Skeletal muscle tissue (tissue), 4 donors: ENCODE measurements around the gene H1-8. TPM values are rescaled to one million over a fixed set of nuclear protein-coding genes. Genes with fewer than 3 reads are reported as not detected.

ENCODE experiments used
- H3K27ac ChIP-seq: one replicate; pipeline ENCODE4 v1.7.0; 2013; ENCODE audit warnings: mild to moderate bottlenecking, low read depth, low read length, inconsistent platforms
- H3K27me3 ChIP-seq, 3 donors: one replicate each; pipeline ENCODE4 v1.7.0; 2013; ENCODE audit warnings: low read length in 3 of 3; ENCODE audit not compliant: control insufficient read depth in 3 of 3, insufficient read depth in 3 of 3
- H3K36me3 ChIP-seq, 3 donors: one replicate each; pipeline ENCODE4 v1.7.0; 2013; ENCODE audit warnings: low read length in 3 of 3; ENCODE audit not compliant: control insufficient read depth in 3 of 3, insufficient read depth in 3 of 3
- H3K4me1 ChIP-seq, 3 donors: one replicate each; pipeline ENCODE4 v1.7.0; 2013; ENCODE audit warnings: low read length in 3 of 3, mild to moderate bottlenecking in 3 of 3; ENCODE audit not compliant: control insufficient read depth in 3 of 3, insufficient read depth in 3 of 3
- H3K4me3 ChIP-seq, 3 donors: one replicate each; pipeline ENCODE4 v1.7.0; 2013; ENCODE audit warnings: low read length in 3 of 3
- H3K9ac ChIP-seq, 3 donors: one replicate each; pipeline ENCODE4 v1.7.0; 2013; ENCODE audit warnings: low read length in 3 of 3, mild to moderate bottlenecking in 3 of 3, moderate library complexity in 2 of 3, low read depth in 1 of 3
- H3K9me3 ChIP-seq, 3 donors: one replicate each; pipeline ENCODE4 v1.7.0; 2013; ENCODE audit warnings: low read length in 3 of 3; ENCODE audit not compliant: control insufficient read depth in 3 of 3
- total RNA-seq: library from RNA; depleted of rRNA; stranded (reverse); fragments of >200 nt; gene quantifications from one replicate; pipeline ENCODE4 v1.2.3, GENCODE V29; 2014
- donor health status: Osteomylitis.

Gene H1-8
- total RNA-seq, 1 donor from 2014 or later = not detected

- Histone ChIP-seq H3K4me3 (no peak overlapping the region), H3K9me3 (no peaks in the 10 kb centered on the region), H3K27ac (peak overlapping the region; percentile 8), H3K36me3 (peaks cover 0 to 20% (median 5%) of the 10 kb centered on the region in 3 donors), H3K27me3 (no peaks in the 10 kb centered on the region), H3K4me1 (peaks cover 55 to 67% (median 64%) of the 10 kb centered on the region in 3 donors), H3K9ac (peak overlapping the region in 1 of 3 donors; percentile 9)
Observed at GRCh38 chr3:129502641-129503408, 40.1 kb upstream of the H1-8 start.

- peak overlapping the region; percentile 64 for H3K27ac ChIP-seq
- no peak overlapping the region for H3K9ac ChIP-seq
- no peaks in the 10 kb centered on the region for H3K27me3 ChIP-seq
- no peaks in the 10 kb centered on the region for H3K9me3 ChIP-seq
- peaks cover 57 to 67% (median 65%) of the 10 kb centered on the region in 3 donors for H3K4me1 ChIP-seq
- no peak overlapping the region for H3K4me3 ChIP-seq
- peaks cover 0 to 20% (median 5%) of the 10 kb centered on the region in 3 donors for H3K36me3 ChIP-seq
Observed at GRCh38 chr3:129503471-129504291, 39.3 kb upstream of the H1-8 start.

- Histone ChIP-seq H3K27ac (peak overlapping the region; percentile 64), H3K9ac (no peak overlapping the region), H3K4me3 (no peak overlapping the region), H3K4me1 (peaks cover 57 to 64% (median 60%) of the 10 kb centered on the region in 3 donors), H3K27me3 (no peaks in the 10 kb centered on the region), H3K9me3 (no peaks in the 10 kb centered on the region), H3K36me3 (peaks cover 0 to 20% (median 5%) of the 10 kb centered on the region in 3 donors)
Observed at GRCh38 chr3:129504471-129505100, 38.4 kb upstream of the H1-8 start.

GRCh38 chr3:129505341-129505740, 37.6 kb upstream of the H1-8 start:
- no peak overlapping the region for H3K4me3 ChIP-seq
- peak overlapping the region; percentile 64 for H3K27ac ChIP-seq
- H3K9ac ChIP-seq = no peak overlapping the region
- H3K36me3 ChIP-seq = peaks cover 0 to 16% (median 2%) of the 10 kb centered on the region in 3 donors
- peaks cover 60 to 61% (median 61%) of the 10 kb centered on the region in 3 donors for H3K4me1 ChIP-seq
- H3K9me3 ChIP-seq = no peaks in the 10 kb centered on the region
- no peaks in the 10 kb centered on the region for H3K27me3 ChIP-seq

- H3K27ac ChIP-seq = no peak overlapping the region
- H3K4me3 ChIP-seq = no peak overlapping the region
- no peak overlapping the region for H3K9ac ChIP-seq
- H3K27me3 ChIP-seq = no peaks in the 10 kb centered on the region
- H3K36me3 ChIP-seq = peaks cover 0 to 12% (median 2%) of the 10 kb centered on the region in 3 donors
- no peaks in the 10 kb centered on the region for H3K9me3 ChIP-seq
- peaks cover 54 to 61% (median 60%) of the 10 kb centered on the region in 3 donors for H3K4me1 ChIP-seq
Observed at GRCh38 chr3:129506231-129506742, 36.7 kb upstream of the H1-8 start.

GRCh38 chr3:129507181-129507831, 35.7 kb upstream of the H1-8 start:
- Histone ChIP-seq H3K9ac (no peak overlapping the region), H3K9me3 (no peaks in the 10 kb centered on the region), H3K4me1 (peaks cover 47 to 56% (median 52%) of the 10 kb centered on the region in 3 donors), H3K4me3 (no peak overlapping the region), H3K36me3 (peaks cover 0 to 15% (median 0%) of the 10 kb centered on the region in 3 donors), H3K27ac (peak overlapping the region; percentile 5), H3K27me3 (no peaks in the 10 kb centered on the region)

GRCh38 chr3:129512595-129512994, 30.4 kb upstream of the H1-8 start:
- H3K27me3 ChIP-seq = no peaks in the 10 kb centered on the region
- H3K36me3 ChIP-seq = peaks cover 0 to 8% (median 4%) of the 10 kb centered on the region in 3 donors
- peaks cover 18 to 24% (median 18%) of the 10 kb centered on the region in 3 donors for H3K4me1 ChIP-seq
- no peak overlapping the region for H3K27ac ChIP-seq
- no peak overlapping the region for H3K9ac ChIP-seq
- H3K9me3 ChIP-seq = no peaks in the 10 kb centered on the region
- H3K4me3 ChIP-seq = no peak overlapping the region

GRCh38 chr3:129513705-129514104, 29.3 kb upstream of the H1-8 start:
- H3K27ac ChIP-seq = no peak overlapping the region

GRCh38 chr3:129514110-129514509, 28.9 kb upstream of the H1-8 start:
- H3K36me3 ChIP-seq = peaks cover 4 to 11% (median 6%) of the 10 kb centered on the region in 3 donors
- no peak overlapping the region for H3K27ac ChIP-seq
- peak overlapping the region in 1 of 3 donors; percentile 40 for H3K9ac ChIP-seq

More at GRCh38 chr3:129513705-129514104, 29.3 kb upstream of the H1-8 start:
- Histone ChIP-seq H3K36me3 (peaks cover 0 to 11% (median 6%) of the 10 kb centered on the region in 3 donors), H3K4me3 (no peak overlapping the region), H3K27me3 (no peaks in the 10 kb centered on the region), H3K4me1 (peaks cover 14 to 19% (median 16%) of the 10 kb centered on the region in 3 donors), H3K9me3 (no peaks in the 10 kb centered on the region), H3K9ac (peak overlapping the region in 1 of 3 donors; percentile 40)

More at GRCh38 chr3:129514110-129514509, 28.9 kb upstream of the H1-8 start:
- no peak overlapping the region for H3K4me3 ChIP-seq
- H3K9me3 ChIP-seq = no peaks in the 10 kb centered on the region
- peaks cover 14 to 19% (median 16%) of the 10 kb centered on the region in 3 donors for H3K4me1 ChIP-seq
- no peaks in the 10 kb centered on the region for H3K27me3 ChIP-seq
